ENCODE results near the gene OR51A2.

DNA sequence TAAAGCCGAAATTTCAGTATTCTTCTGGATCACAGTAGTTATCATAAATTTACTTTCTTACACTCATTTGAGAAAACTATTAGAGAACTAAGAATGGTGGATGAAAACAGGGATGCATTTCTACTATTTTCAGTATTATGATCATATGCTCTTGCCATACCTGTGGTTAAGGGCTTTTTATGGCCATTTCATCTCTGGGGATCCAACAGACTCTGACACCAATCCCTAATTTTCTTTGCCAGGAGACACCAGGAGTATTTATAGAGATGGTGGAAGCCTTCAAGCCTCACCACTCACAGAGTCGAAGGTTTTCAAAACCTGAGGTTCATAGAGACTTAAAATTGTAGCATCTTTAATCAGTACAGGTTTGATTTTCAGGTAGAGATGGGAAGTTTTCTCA is 39.0 kb upstream of the OR51A2 start, which contains the start of gene OR51L1:
- no peak for TF ChIP-seq REPIN1 (tag by site-specific recombination; IDR thresholded peaks at IDR 0.05; ENCODE audit: low read depth)
- TF ChIP-seq, protein P1, sequence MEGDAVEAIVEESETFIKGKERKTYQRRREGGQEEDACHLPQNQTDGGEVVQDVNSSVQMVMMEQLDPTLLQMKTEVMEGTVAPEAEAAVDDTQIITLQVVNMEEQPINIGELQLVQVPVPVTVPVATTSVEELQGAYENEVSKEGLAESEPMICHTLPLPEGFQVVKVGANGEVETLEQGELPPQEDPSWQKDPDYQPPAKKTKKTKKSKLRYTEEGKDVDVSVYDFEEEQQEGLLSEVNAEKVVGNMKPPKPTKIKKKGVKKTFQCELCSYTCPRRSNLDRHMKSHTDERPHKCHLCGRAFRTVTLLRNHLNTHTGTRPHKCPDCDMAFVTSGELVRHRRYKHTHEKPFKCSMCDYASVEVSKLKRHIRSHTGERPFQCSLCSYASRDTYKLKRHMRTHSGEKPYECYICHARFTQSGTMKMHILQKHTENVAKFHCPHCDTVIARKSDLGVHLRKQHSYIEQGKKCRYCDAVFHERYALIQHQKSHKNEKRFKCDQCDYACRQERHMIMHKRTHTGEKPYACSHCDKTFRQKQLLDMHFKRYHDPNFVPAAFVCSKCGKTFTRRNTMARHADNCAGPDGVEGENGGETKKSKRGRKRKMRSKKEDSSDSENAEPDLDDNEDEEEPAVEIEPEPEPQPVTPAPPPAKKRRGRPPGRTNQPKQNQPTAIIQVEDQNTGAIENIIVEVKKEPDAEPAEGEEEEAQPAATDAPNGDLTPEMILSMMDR (tag by site-specific recombination; IDR thresholded peaks at IDR 0.05), result no peak
- TF ChIP-seq ZNF76 (tag by site-specific recombination; IDR thresholded peaks at IDR 0.05; ENCODE audit: borderline replicate concordance, low read depth), result no peak
- TF ChIP-seq ZNF292 (tag by site-specific recombination; IDR thresholded peaks at IDR 0.05; ENCODE audit: borderline replicate concordance, low read depth), result no peak
- TF ChIP-seq ZNF544 (tag by site-specific recombination; IDR thresholded peaks at IDR 0.05), result no peak
- no peak for TF ChIP-seq ZNF24 (tag by site-specific recombination; IDR thresholded peaks at IDR 0.05)
